ENCODE results near the gene POU6F2.

DNA sequence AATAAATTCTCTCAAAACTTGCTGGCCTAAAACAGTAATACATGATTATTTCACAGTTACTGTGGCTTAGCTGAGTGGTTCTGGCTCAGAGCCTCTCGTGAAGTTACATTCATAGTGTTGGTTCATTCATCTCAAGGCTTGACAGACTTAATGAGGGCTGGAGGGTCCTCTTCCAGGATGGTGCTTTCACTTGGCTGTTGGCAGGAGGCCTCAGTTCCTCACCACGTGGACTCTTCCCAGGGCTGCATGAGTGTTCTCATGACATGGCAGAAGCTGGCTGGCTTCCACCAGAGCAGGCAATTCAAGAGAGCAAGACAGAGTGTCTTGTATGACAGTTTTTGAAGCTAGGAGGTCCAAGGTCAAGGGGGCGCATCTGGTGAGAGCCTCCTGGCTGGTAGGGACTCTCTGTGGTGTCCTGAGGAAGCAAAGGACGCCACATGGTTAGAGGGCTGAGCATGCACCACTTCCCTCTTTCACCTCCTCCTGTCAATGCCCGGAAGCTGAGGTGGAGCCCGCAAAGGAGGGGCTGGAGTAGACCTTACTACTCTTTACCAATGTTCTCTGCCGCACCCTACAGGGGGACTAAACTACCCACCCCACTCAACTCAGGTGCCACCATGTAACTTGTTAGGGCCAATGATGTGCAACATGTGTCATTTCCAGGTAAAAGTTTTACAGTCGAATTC is 530.3 kb downstream of the POU6F2 start:
- TF ChIP-seq CTCF (IDR thresholded peaks at IDR 0.05) (no peak), EZH2 (IDR thresholded peaks at IDR 0.05; ENCODE audit: borderline replicate concordance, insufficient read depth, low read depth, low read length, poor library complexity, severe bottlenecking) (no peak)
